Astrocyte of the cerebellum (primary cell): ENCODE results near the gene IL4I1.

Experiments used
- DNase-seq: peaks from one replicate; pipeline ENCODE4 v3.0.0-alpha.2; 2011; ENCODE audit warnings: low read depth
- H3K4me3 ChIP-seq: 2 replicates; pipeline ENCODE4 v1.5.1; 2011; ENCODE audit warnings: mild to moderate bottlenecking, low read depth, low read length, moderate library complexity
- CTCF ChIP-seq: IDR thresholded peaks from 2 replicates; pipeline ENCODE4 v1.5.1; 2012; ENCODE audit warnings: low read length, low read depth, moderate library complexity, mild to moderate bottlenecking; ENCODE audit errors: missing control alignments
- in situ Hi-C: cut with HindIII; loops from 2 replicates; pipeline ENCODE4 v1.10.0; 2017; ENCODE audit warnings: low sequenced_read_pairs

Gene IL4I1

GRCh38 chr19:49874503-49875157 lies 22.1 kb downstream of the IL4I1 start:
- no peak for DNase-seq
- peak overlapping the region; percentile 73 for H3K4me3 ChIP-seq
- in situ Hi-C loops: no loop called here
- no peak for TF ChIP-seq CTCF

DNA sequence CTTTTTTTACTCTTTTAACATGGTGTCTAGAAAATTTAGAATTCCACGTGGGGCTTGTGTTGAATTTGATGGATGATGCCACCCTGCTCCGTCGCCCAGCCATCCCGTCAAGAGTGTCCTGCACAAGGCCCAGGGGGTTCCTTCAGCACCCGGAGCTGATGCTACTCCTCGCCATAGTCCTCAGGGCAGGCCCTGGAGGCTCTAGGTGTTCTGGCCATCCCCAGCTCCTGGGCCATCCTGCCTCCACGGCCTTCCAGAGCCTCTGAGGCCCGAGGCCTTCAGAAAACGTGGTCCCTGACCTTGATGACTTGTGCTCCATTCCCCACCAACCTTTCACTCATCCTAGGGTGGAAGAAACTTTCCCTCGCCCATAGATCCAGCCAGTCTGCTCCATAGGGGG lies 22.9 kb downstream of the IL4I1 start:
- DNase-seq: no peak
- TF ChIP-seq CTCF: no peak
- in situ Hi-C loops: no loop called here
- no peak overlapping the region for H3K4me3 ChIP-seq

- DNase-seq: no peak
- in situ Hi-C loops: no loop called here
Observed at GRCh38 chr19:49873129-49873521, 23.6 kb downstream of the IL4I1 start.

DNA sequence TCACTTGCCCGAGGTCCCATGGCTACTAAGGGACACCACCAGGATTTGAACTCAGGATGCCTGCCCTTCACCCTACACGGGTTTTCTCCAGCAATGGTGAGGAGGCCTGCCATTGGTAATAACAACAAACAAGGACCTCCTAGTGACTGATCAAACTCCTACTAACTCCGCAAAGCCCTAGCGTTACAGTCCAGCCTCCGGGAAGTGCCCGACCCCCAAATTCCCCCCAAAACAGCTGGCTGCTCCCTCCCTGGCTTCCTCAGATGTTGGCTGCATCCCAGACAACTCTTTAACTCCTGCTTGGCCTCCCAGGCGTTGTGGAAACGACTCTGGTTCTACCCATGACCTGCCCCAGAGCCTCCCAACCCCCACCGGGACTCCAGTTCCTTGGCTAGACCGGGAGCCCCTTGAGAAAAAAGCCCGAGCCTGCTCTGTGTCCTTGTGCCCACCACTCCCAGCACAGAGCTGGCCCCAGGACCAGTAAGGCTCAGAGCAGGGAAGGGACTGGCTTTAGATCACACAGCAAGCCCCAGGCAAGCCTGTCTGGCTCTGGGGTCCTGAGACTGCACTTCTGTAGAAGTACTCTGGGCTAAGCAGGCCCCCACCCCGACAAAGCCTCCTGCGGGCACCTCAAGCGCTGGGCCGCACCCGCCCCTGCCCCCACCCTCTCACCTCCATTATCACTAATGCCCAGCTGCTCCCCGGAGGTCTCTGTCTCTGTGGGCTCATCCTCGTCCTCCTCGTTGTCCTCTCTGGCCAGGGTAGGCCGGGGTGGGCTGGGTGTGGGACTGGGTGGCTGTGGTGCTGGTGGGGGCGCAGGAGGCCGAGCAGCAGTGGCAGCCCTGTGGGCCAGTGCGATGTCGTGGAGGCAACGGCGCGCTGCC lies 24.2 kb downstream of the IL4I1 start:
- TF ChIP-seq CTCF: no peak
- in situ Hi-C loops: no loop called here
- H3K4me3 ChIP-seq: no peak overlapping the region
- DNase-seq: no peak

More at GRCh38 chr19:49873129-49873521, 23.6 kb downstream of the IL4I1 start:
- H3K4me3 ChIP-seq: no peak overlapping the region
- TF ChIP-seq CTCF: no peak

DNA sequence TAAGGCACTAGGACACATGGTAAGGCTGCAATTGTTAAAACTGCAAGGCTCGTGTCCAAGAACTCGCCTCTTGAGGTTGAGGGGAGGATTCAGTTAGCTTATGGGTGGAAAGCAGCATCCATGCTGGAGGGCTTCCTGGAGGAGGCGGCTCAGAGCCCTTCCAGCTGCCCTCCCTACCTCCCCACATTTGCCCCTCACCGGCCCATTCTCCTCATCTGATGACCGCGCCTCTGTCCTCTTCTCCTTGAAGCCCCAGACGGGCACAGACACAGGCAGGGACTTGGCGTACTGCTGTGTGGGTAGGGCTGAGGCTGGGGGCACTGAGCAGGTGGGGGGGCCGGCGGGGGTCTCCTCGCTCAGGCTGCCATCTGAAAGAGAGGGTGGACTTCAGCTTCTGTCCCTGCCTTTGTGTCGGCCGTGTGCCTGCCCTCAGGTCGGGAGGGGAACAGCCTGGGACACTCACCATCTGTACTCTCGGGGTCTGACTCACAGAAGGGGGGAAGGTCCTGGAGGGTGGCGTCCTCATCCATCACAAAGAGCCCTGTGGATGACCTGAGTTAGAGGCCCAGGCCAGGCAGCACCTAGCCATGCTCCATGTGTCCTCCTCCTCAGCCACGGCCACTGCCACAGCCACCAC lies 25.2 kb downstream of the IL4I1 start:
- no peak for DNase-seq
- no peak for TF ChIP-seq CTCF
- H3K4me3 ChIP-seq: no peak overlapping the region
- in situ Hi-C loops: no loop called here

- no peak for TF ChIP-seq CTCF
- peak overlapping the region; percentile 45 for H3K4me3 ChIP-seq
- no peak for DNase-seq
- in situ Hi-C loops: no loop called here
Observed at GRCh38 chr19:49870309-49870901, 26.3 kb downstream of the IL4I1 start.
